Measurements from ENCODE around the gene CR1L. TPM values are rescaled to one million over a fixed set of nuclear protein-coding genes. Genes with fewer than 3 reads are reported as not detected.

The CR1L gene
- total and polyA plus RNA-seq, 9 of the 15 experiments (the other 6 are each of a cell fraction or from before 2014, with no cell fraction given) = 10.1 to 74.8 (median 34.3) TPM

- TF ChIP-seq RFX1 (IDR thresholded peaks at IDR 0.05) (no peak), HLTF (IDR thresholded peaks at IDR 0.05) (no peak), SFPQ (IDR thresholded peaks at IDR 0.05; ENCODE audit: low read depth, low read length) (no peak), FUS (optimal IDR thresholded peaks at IDR 0.05; ENCODE audit: low read depth, low read length) (no peak), TAF7 (tag; IDR thresholded peaks at IDR 0.05) (no peak), ZNF740 (CRISPR knock-in tag; IDR thresholded peaks at IDR 0.05) (no peak), ZNF740 (tag; IDR thresholded peaks at IDR 0.05) (no peak), FOXK1 (CRISPR knock-in tag; IDR thresholded peaks at IDR 0.05; ENCODE audit: borderline replicate concordance) (no peak), NR2C1 (IDR thresholded peaks at IDR 0.05) (no peak), NR2C1 (tag; IDR thresholded peaks at IDR 0.05) (no peak; the same call in 1 of the 2 replicates), GATA2 (CRISPR knock-in tag; IDR thresholded peaks at IDR 0.05) (no peak), ZNF407 (IDR thresholded peaks at IDR 0.05; ENCODE audit: low read depth) (no peak), KAT7 (CRISPR knock-in tag; IDR thresholded peaks at IDR 0.05; ENCODE audit: borderline replicate concordance) (no peak), BCL6 (CRISPR knock-in tag; IDR thresholded peaks at IDR 0.05) (no peak), PHTF2 (CRISPR knock-in tag; IDR thresholded peaks at IDR 0.05) (no peak), ZNF165 (CRISPR knock-in tag; IDR thresholded peaks at IDR 0.05; ENCODE audit: borderline replicate concordance) (no peak), ZNF717 (CRISPR knock-in tag; IDR thresholded peaks at IDR 0.05) (no peak), KLF10 (CRISPR knock-in tag; IDR thresholded peaks at IDR 0.05) (no peak), HDAC8 (tag; IDR thresholded peaks at IDR 0.05) (no peak)
These were observed 102.9 kb downstream of the CR1L start (continued) for GRCh38 chr1:207747627-207748492.

Measured in K562 (cell line).